Tibial nerve (tissue), 3 donors: ENCODE data around the gene AAMDC.

Experiments used
- POLR2A ChIP-seq, 2 donors: fragments of 450-650 bp; IDR thresholded peaks; one replicate each; pipeline ENCODE4 v1.6.1; 2017; ENCODE audit warnings: antibody characterized with exemption in 2 of 2, mild to moderate bottlenecking in 2 of 2, moderate library complexity in 2 of 2
- TF ChIP-seq, protein P1 (sequence below), 5 experiments: fragments of 200-600 bp in 3 of 5; fragments of 450-650 bp in 2 of 5; sonication (generic) in 3 of 5; IDR thresholded peaks; one replicate each; pipeline ENCODE4 v1.5.1; 2016 to 2019; ENCODE audit warnings: antibody characterized with exemption in 5 of 5, mild to moderate bottlenecking in 3 of 5, moderate library complexity in 2 of 5

DNA sequence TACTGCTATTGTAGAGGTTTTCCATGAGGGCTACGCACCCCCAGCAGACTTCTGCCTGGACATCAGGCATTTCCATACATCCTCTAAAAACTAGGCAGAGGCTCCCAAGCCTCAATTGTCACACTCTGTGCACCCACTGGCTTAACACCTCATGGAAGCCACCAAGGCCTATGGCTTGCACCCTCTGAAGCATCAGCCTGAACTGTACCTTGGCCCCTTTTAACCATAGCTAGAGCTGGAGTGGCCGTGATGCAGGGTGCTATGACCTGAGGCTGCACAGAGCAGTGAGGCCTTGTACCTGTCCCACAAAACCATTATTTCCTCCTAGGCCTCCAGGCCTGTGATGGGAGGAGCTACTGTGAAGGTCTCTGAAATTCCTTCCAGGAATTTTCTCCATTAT lies 33.9 kb downstream of the AAMDC start:
- TF ChIP-seq POLR2A (IDR thresholded peaks at IDR 0.05), result no peak
- TF ChIP-seq, protein P1, sequence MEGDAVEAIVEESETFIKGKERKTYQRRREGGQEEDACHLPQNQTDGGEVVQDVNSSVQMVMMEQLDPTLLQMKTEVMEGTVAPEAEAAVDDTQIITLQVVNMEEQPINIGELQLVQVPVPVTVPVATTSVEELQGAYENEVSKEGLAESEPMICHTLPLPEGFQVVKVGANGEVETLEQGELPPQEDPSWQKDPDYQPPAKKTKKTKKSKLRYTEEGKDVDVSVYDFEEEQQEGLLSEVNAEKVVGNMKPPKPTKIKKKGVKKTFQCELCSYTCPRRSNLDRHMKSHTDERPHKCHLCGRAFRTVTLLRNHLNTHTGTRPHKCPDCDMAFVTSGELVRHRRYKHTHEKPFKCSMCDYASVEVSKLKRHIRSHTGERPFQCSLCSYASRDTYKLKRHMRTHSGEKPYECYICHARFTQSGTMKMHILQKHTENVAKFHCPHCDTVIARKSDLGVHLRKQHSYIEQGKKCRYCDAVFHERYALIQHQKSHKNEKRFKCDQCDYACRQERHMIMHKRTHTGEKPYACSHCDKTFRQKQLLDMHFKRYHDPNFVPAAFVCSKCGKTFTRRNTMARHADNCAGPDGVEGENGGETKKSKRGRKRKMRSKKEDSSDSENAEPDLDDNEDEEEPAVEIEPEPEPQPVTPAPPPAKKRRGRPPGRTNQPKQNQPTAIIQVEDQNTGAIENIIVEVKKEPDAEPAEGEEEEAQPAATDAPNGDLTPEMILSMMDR (IDR thresholded peaks at IDR 0.05), result no peak
